Esophagus muscularis mucosa (tissue), 4 donors: ENCODE data around the gene IFIT1B. TPM values are rescaled to one million over a fixed set of nuclear protein-coding genes. Genes with fewer than 3 reads are reported as not detected.

Source experiments
- DNase-seq: peaks from one replicate; pipeline ENCODE4 v3.0.0-alpha.2; 2017; ENCODE audit errors: extremely low spot score
- H3K27ac ChIP-seq, 4 donors: fragments of 200-600 bp; sonication (generic); replicated peaks in 1 of 4; 1 replicate in 3 of 4; 2 replicates in 1 of 4; pipeline ENCODE4 v1.5.1; 2016 to 2019; ENCODE audit warnings: mild to moderate bottlenecking in 1 of 4
- H3K27me3 ChIP-seq, 4 donors: fragments of 200-600 bp; sonication (generic); one replicate each; pipeline versions ENCODE4 v1.5.1 to v1.6.0; 2016 to 2019
- H3K36me3 ChIP-seq, 4 donors: fragments of 200-600 bp; sonication (generic); one replicate each; pipeline ENCODE4 v1.5.1; 2016 to 2019
- H3K4me1 ChIP-seq, 4 donors: fragments of 200-600 bp; sonication (generic); one replicate each; pipeline ENCODE4 v1.5.1; 2016 to 2019
- H3K4me3 ChIP-seq, 4 donors: fragments of 200-600 bp; sonication (generic); 1 replicate in 2 of 4; 2 replicates in 2 of 4; pipeline ENCODE4 v1.5.1; 2016 to 2019; ENCODE audit warnings: mild to moderate bottlenecking in 4 of 4, moderate library complexity in 1 of 4
- H3K9me3 ChIP-seq, 4 donors: fragments of 200-600 bp; sonication (generic); 1 replicate in 3 of 4; 2 replicates in 1 of 4; pipeline ENCODE4 v1.5.1; 2016 to 2019
- CTCF ChIP-seq, 3 experiments: fragments of 200-600 bp in 2 of 3; fragments of 450-650 bp in 1 of 3; sonication (generic) in 2 of 3; IDR thresholded peaks; one replicate each; pipeline ENCODE4 v1.5.1; 2017 to 2019; ENCODE audit warnings: antibody characterized with exemption in 3 of 3, mild to moderate bottlenecking in 2 of 3, moderate library complexity in 1 of 3
- EP300 ChIP-seq: sonication (generic); formaldehyde crosslinking; IDR thresholded peaks from one replicate; pipeline ENCODE4 v1.6.1; 2017; ENCODE audit warnings: antibody characterized with exemption
- POLR2A ChIP-seq: fragments of 450-650 bp; IDR thresholded peaks from one replicate; pipeline ENCODE4 v1.6.1; 2017; ENCODE audit warnings: antibody characterized with exemption, moderate library complexity, mild to moderate bottlenecking, low read depth
- POLR2AphosphoS5 ChIP-seq, 2 donors: sonication (generic); formaldehyde crosslinking; IDR thresholded peaks; one replicate each; pipeline ENCODE4 v1.6.1; 2017; ENCODE audit warnings: antibody characterized with exemption in 2 of 2
- WGBS: methylation state at CpG from one replicate; pipeline ENCODE4 v1.1.5; 2018; 5-methylcytosine and 5-hydroxymethylcytosine counted together
- intact Hi-C: fragments of 100-400 bp; cut with DNase I; formaldehyde crosslinking; loops from one replicate; pipeline ENCODE4 v1.15.1; 2023
- total RNA-seq, 4 donors: library from RNA; depleted of rRNA; stranded (reverse); fragments of >200 nt; gene quantifications; one replicate each; pipeline versions ENCODE4 v1.1.0 to v1.2.1, GENCODE V29; 2016

The IFIT1B gene
- total RNA-seq, 4 donors from 2014 or later, result 0.33 TPM; not detected in 3

- no peaks in the 10 kb centered on the region for H3K27me3 ChIP-seq
- H3K36me3 ChIP-seq, result peaks cover 0 to 21% (median 8%) of the 10 kb centered on the region in 4 donors
- intact Hi-C loops, result no loop called here
- no peak overlapping the region for H3K4me3 ChIP-seq
- H3K9me3 ChIP-seq, result no peaks in the 10 kb centered on the region
- no peak for TF ChIP-seq CTCF (IDR thresholded peaks at IDR 0.05)
- WGBS, result 95% methylated on average over 2 of the region's 2 CpGs
- H3K27ac ChIP-seq, result no peak overlapping the region
- peaks cover 20 to 42% (median 30%) of the 10 kb centered on the region in 4 donors for H3K4me1 ChIP-seq
- no peak for DNase-seq
Measured at GRCh38 chr10:89421018-89421476, 43.2 kb downstream of the IFIT1B start.

DNA sequence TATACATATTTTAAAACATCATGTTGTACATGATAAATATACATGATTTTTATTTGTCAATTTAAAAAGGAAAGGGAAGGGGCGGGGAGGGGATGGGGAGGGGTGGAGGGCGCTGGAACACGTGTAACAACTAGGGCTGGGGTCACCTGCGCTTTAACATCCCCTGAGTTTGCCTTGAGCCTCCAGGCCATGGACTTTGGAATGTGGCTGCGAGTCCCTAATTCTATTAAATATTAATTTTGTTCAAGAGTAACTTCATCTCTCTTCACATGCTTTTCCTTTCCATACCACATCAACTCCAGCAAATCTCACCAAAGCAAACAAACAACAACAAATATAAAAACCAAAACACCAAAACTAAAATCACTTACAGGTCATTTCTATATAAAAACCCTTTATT lies 47.1 kb downstream of the IFIT1B start:
- peaks cover 4 to 17% (median 13%) of the 10 kb centered on the region in 4 donors for H3K4me1 ChIP-seq
- no peaks in the 10 kb centered on the region for H3K9me3 ChIP-seq
- no peak overlapping the region for H3K4me3 ChIP-seq
- peaks cover 0 to 11% (median 4%) of the 10 kb centered on the region in 4 donors for H3K36me3 ChIP-seq
- no peak overlapping the region for H3K27ac ChIP-seq
- intact Hi-C loops, result no loop called here
- TF ChIP-seq POLR2AphosphoS5 (IDR thresholded peaks at IDR 0.05) (no peak), CTCF (IDR thresholded peaks at IDR 0.05) (no peak), EP300 (no peak)
- H3K27me3 ChIP-seq, result no peaks in the 10 kb centered on the region
- DNase-seq, result no peak
- WGBS, result 87% methylated on average over 5 of the region's 5 CpGs

DNA sequence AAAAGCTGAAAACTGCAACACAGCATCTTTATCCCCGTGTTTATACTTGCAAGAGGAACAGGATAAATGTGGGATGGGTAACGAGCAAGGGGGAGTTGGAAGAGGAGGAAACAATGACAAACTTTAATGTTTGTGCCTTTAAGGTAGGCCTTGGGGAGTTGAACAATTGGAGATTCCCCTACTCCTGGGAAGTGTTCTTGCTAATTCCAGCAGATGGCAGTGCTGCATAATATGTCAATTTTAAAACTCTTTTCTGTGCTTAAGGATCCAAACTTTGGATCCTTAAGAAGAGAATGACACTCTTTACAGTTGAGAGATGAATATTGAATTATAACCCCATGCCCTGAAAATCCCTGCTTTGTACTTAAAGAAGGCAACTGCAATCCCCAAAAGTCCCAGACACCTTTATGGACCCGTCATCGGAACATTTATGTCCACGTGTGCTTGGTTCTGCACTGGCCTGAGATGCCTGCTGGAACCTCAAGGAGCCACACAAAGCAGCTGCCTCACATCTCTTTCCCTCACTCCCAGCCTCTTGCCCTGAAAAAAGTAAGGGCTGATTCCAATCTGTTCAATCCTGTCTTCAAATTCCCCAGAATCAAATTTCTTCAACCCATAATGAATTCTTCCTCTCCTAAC lies 48.5 kb downstream of the IFIT1B start:
- H3K27me3 ChIP-seq, result no peaks in the 10 kb centered on the region
- intact Hi-C loops, result loop anchor here (1.0 kb wide), 1 partner anchor 138 kb away; no protein-coding TSS in a partner anchor
- peaks cover 0 to 2% (median under 1%) of the 10 kb centered on the region in 4 donors for H3K36me3 ChIP-seq
- no peaks in the 10 kb centered on the region for H3K9me3 ChIP-seq
- WGBS, result 58% methylated on average over 5 of the region's 5 CpGs
- no peak overlapping the region for H3K4me3 ChIP-seq
- no peak overlapping the region for H3K27ac ChIP-seq
- H3K4me1 ChIP-seq, result peaks cover 4 to 17% (median 10%) of the 10 kb centered on the region in 4 donors
- DNase-seq, result no peak
- TF ChIP-seq POLR2A, result no peak
- TF ChIP-seq POLR2AphosphoS5 (IDR thresholded peaks at IDR 0.05), result no peak
- peak; percentile 85 to 90 (median 86) for TF ChIP-seq CTCF (IDR thresholded peaks at IDR 0.05)
- TF ChIP-seq EP300, result no peak

DNA sequence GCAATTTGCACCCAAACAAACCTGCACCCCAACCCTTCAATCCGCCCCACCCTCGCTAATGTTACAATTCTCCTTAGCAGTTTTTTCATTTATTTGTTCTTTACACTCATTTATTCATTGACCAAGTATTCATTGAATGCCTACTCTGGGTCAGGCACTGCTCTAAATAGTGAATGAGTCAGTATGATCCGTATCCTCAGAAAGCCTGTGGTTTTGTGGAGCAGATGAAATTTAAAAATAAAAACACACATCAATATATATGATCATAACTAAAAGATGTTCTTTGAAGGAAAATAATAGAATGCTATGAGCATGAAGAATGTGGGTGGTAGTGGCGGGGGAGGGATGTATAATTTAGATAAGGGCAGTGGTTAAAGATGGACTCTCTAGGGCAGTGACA lies 49.8 kb downstream of the IFIT1B start:
- WGBS, result 91% methylated on average over 4 of the region's 4 CpGs
- no peaks in the 10 kb centered on the region for H3K36me3 ChIP-seq
- TF ChIP-seq POLR2A (no peak), CTCF (IDR thresholded peaks at IDR 0.05) (no peak), POLR2AphosphoS5 (IDR thresholded peaks at IDR 0.05) (no peak), EP300 (no peak)
- no peak overlapping the region for H3K4me3 ChIP-seq
- H3K27ac ChIP-seq, result no peak overlapping the region
- H3K27me3 ChIP-seq, result no peaks in the 10 kb centered on the region
- intact Hi-C loops, result no loop called here
- no peak for DNase-seq
- H3K4me1 ChIP-seq, result peaks cover 9 to 30% (median 21%) of the 10 kb centered on the region in 4 donors
- no peaks in the 10 kb centered on the region for H3K9me3 ChIP-seq

GRCh38 chr10:89428877-89429276 lies 51.0 kb downstream of the IFIT1B start:
- no peak overlapping the region for H3K4me3 ChIP-seq
- no peaks in the 10 kb centered on the region for H3K9me3 ChIP-seq
- no peak overlapping the region for H3K27ac ChIP-seq
- WGBS, result 44% methylated on average over 1 of the region's 1 CpG
- no peaks in the 10 kb centered on the region for H3K36me3 ChIP-seq
- no peak for TF ChIP-seq CTCF (IDR thresholded peaks at IDR 0.05)
- TF ChIP-seq EP300, result no peak
- TF ChIP-seq POLR2AphosphoS5 (IDR thresholded peaks at IDR 0.05), result no peak
- TF ChIP-seq POLR2A, result no peak
- intact Hi-C loops, result no loop called here
- no peaks in the 10 kb centered on the region for H3K27me3 ChIP-seq
- peaks cover 9 to 30% (median 21%) of the 10 kb centered on the region in 4 donors for H3K4me1 ChIP-seq
- no peak for DNase-seq
